ENCODE data around the gene HCRTR1.

The HCRTR1 gene

GRCh38 chr1:31663622-31664452, 46.3 kb downstream of the HCRTR1 start:
- H3K4me1 Mint-ChIP-seq (ENCODE audit: low read depth) = no peaks in the 10 kb centered on the region
- H3K4me3 Mint-ChIP-seq = no peak overlapping the region
- DNase-seq (ENCODE audit: low spot score) = peak; percentile 27
- no peaks in the 10 kb centered on the region for H3K36me3 Mint-ChIP-seq (ENCODE audit: low read depth)
- no peaks in the 10 kb centered on the region for H3K9me3 Mint-ChIP-seq
- H3K27me3 Mint-ChIP-seq (ENCODE audit: low read depth) = peaks cover 7% of the 10 kb centered on the region
- H3K27ac Mint-ChIP-seq = no peak overlapping the region

- no peaks in the 10 kb centered on the region for H3K9me3 Mint-ChIP-seq
- H3K36me3 Mint-ChIP-seq (ENCODE audit: low read depth) = no peaks in the 10 kb centered on the region
- no peak for DNase-seq (ENCODE audit: low spot score)
- no peaks in the 10 kb centered on the region for H3K4me1 Mint-ChIP-seq (ENCODE audit: low read depth)
- no peak overlapping the region for H3K27ac Mint-ChIP-seq
- peaks cover 12% of the 10 kb centered on the region for H3K27me3 Mint-ChIP-seq (ENCODE audit: low read depth)
- H3K4me3 Mint-ChIP-seq = no peak overlapping the region
Measured at GRCh38 chr1:31664528-31664927, 47.0 kb downstream of the HCRTR1 start.

- peaks cover 20% of the 10 kb centered on the region for H3K27me3 Mint-ChIP-seq (ENCODE audit: low read depth)
- H3K4me1 Mint-ChIP-seq (ENCODE audit: low read depth) = peaks cover 4% of the 10 kb centered on the region
- no peaks in the 10 kb centered on the region for H3K36me3 Mint-ChIP-seq (ENCODE audit: low read depth)
- no peak overlapping the region for H3K4me3 Mint-ChIP-seq
- no peak overlapping the region for H3K27ac Mint-ChIP-seq
- DNase-seq (ENCODE audit: low spot score) = no peak
- no peaks in the 10 kb centered on the region for H3K9me3 Mint-ChIP-seq
Measured at GRCh38 chr1:31665234-31665878, 47.9 kb downstream of the HCRTR1 start.

- Mint-ChIP-seq H3K4me3 (no peak overlapping the region), H3K4me1 (ENCODE audit: low read depth) (peaks cover 4% of the 10 kb centered on the region), H3K27ac (no peak overlapping the region), H3K36me3 (ENCODE audit: low read depth) (no peaks in the 10 kb centered on the region), H3K27me3 (ENCODE audit: low read depth) (peaks cover 26% of the 10 kb centered on the region), H3K9me3 (no peaks in the 10 kb centered on the region)
- no peak for DNase-seq (ENCODE audit: low spot score)
Measured at GRCh38 chr1:31666263-31666963, 48.9 kb downstream of the HCRTR1 start.

GRCh38 chr1:31667065-31667785, 49.7 kb downstream of the HCRTR1 start:
- H3K9me3 Mint-ChIP-seq = no peaks in the 10 kb centered on the region
- DNase-seq (ENCODE audit: low spot score) = no peak
- H3K27ac Mint-ChIP-seq = no peak overlapping the region
- peaks cover 4% of the 10 kb centered on the region for H3K4me1 Mint-ChIP-seq (ENCODE audit: low read depth)
- no peaks in the 10 kb centered on the region for H3K36me3 Mint-ChIP-seq (ENCODE audit: low read depth)
- H3K4me3 Mint-ChIP-seq = no peak overlapping the region
- peaks cover 26% of the 10 kb centered on the region for H3K27me3 Mint-ChIP-seq (ENCODE audit: low read depth)

- no peak for DNase-seq (ENCODE audit: low spot score)
- peaks cover 26% of the 10 kb centered on the region for H3K27me3 Mint-ChIP-seq (ENCODE audit: low read depth)
- peaks cover 4% of the 10 kb centered on the region for H3K4me1 Mint-ChIP-seq (ENCODE audit: low read depth)
- no peaks in the 10 kb centered on the region for H3K9me3 Mint-ChIP-seq
- no peaks in the 10 kb centered on the region for H3K36me3 Mint-ChIP-seq (ENCODE audit: low read depth)
- no peak overlapping the region for H3K27ac Mint-ChIP-seq
- no peak overlapping the region for H3K4me3 Mint-ChIP-seq
Measured at GRCh38 chr1:31668303-31668883, 50.9 kb downstream of the HCRTR1 start.

GRCh38 chr1:31669433-31669785, 51.9 kb downstream of the HCRTR1 start:
- no peak overlapping the region for H3K4me3 Mint-ChIP-seq
- no peak for DNase-seq (ENCODE audit: low spot score)
- peaks cover 4% of the 10 kb centered on the region for H3K4me1 Mint-ChIP-seq (ENCODE audit: low read depth)
- no peaks in the 10 kb centered on the region for H3K9me3 Mint-ChIP-seq
- no peak overlapping the region for H3K27ac Mint-ChIP-seq
- H3K36me3 Mint-ChIP-seq (ENCODE audit: low read depth) = no peaks in the 10 kb centered on the region
- H3K27me3 Mint-ChIP-seq (ENCODE audit: low read depth) = peaks cover 23% of the 10 kb centered on the region

- H3K4me3 Mint-ChIP-seq = peak overlapping the region; percentile 31
- H3K36me3 Mint-ChIP-seq (ENCODE audit: low read depth) = no peaks in the 10 kb centered on the region
- H3K4me1 Mint-ChIP-seq (ENCODE audit: low read depth) = peaks cover 4% of the 10 kb centered on the region
- DNase-seq (ENCODE audit: low spot score) = no peak
- no peaks in the 10 kb centered on the region for H3K9me3 Mint-ChIP-seq
- peaks cover 23% of the 10 kb centered on the region for H3K27me3 Mint-ChIP-seq (ENCODE audit: low read depth)
- no peak overlapping the region for H3K27ac Mint-ChIP-seq
Measured at GRCh38 chr1:31669786-31670592, 52.5 kb downstream of the HCRTR1 start.

GRCh38 chr1:31670593-31670964, 53.1 kb downstream of the HCRTR1 start:
- Mint-ChIP-seq H3K36me3 (ENCODE audit: low read depth) (no peaks in the 10 kb centered on the region), H3K27me3 (ENCODE audit: low read depth) (peaks cover 23% of the 10 kb centered on the region), H3K9me3 (no peaks in the 10 kb centered on the region), H3K4me3 (no peak overlapping the region), H3K27ac (no peak overlapping the region), H3K4me1 (ENCODE audit: low read depth) (peaks cover 4% of the 10 kb centered on the region)
- no peak for DNase-seq (ENCODE audit: low spot score)

- peaks cover 23% of the 10 kb centered on the region for H3K27me3 Mint-ChIP-seq (ENCODE audit: low read depth)
- H3K4me3 Mint-ChIP-seq = no peak overlapping the region
- H3K4me1 Mint-ChIP-seq (ENCODE audit: low read depth) = peaks cover 4% of the 10 kb centered on the region
- H3K27ac Mint-ChIP-seq = no peak overlapping the region
- DNase-seq (ENCODE audit: low spot score) = no peak
- H3K9me3 Mint-ChIP-seq = no peaks in the 10 kb centered on the region
- H3K36me3 Mint-ChIP-seq (ENCODE audit: low read depth) = no peaks in the 10 kb centered on the region
Measured at GRCh38 chr1:31671147-31671546, 53.7 kb downstream of the HCRTR1 start.

GRCh38 chr1:31671561-31672201, 54.2 kb downstream of the HCRTR1 start:
- H3K9me3 Mint-ChIP-seq = no peaks in the 10 kb centered on the region
- no peaks in the 10 kb centered on the region for H3K36me3 Mint-ChIP-seq (ENCODE audit: low read depth)
- no peak for DNase-seq (ENCODE audit: low spot score)
- H3K4me3 Mint-ChIP-seq = no peak overlapping the region
- peaks cover 23% of the 10 kb centered on the region for H3K27me3 Mint-ChIP-seq (ENCODE audit: low read depth)
- peaks cover 4% of the 10 kb centered on the region for H3K4me1 Mint-ChIP-seq (ENCODE audit: low read depth)
- H3K27ac Mint-ChIP-seq = no peak overlapping the region

GRCh38 chr1:31672986-31673385, 55.5 kb downstream of the HCRTR1 start:
- H3K27ac Mint-ChIP-seq = no peak overlapping the region
- DNase-seq (ENCODE audit: low spot score) = no peak
- peaks cover 23% of the 10 kb centered on the region for H3K27me3 Mint-ChIP-seq (ENCODE audit: low read depth)
- no peaks in the 10 kb centered on the region for H3K9me3 Mint-ChIP-seq
- H3K36me3 Mint-ChIP-seq (ENCODE audit: low read depth) = no peaks in the 10 kb centered on the region
- H3K4me1 Mint-ChIP-seq (ENCODE audit: low read depth) = peaks cover 4% of the 10 kb centered on the region
- H3K4me3 Mint-ChIP-seq = no peak overlapping the region

Data from T-helper 2 cell treated with Interferon-gamma antibody and Interleukin-4, amounts not matched to agents 5 μg/mL and 100 μg/mL, for 36 hours (primary cell).